Suprapubic skin (tissue), 4 donors: ENCODE measurements around the gene MUC2.

Experiments
- POLR2A ChIP-seq, 2 donors: fragments of 450-650 bp; IDR thresholded peaks; one replicate each; pipeline ENCODE4 v1.6.1; 2017; ENCODE audit warnings: antibody characterized with exemption in 2 of 2, mild to moderate bottlenecking in 2 of 2, moderate library complexity in 2 of 2
- POLR2AphosphoS5 ChIP-seq, 3 donors: sonication (generic); formaldehyde crosslinking; IDR thresholded peaks; one replicate each; pipeline ENCODE4 v1.6.1; 2017; ENCODE audit warnings: antibody characterized with exemption in 3 of 3

- TF ChIP-seq POLR2AphosphoS5 (IDR thresholded peaks at IDR 0.05) (no peak), POLR2A (IDR thresholded peaks at IDR 0.05) (no peak)
These were observed 46.5 kb upstream of the MUC2 start for GRCh38 chr11:1028291-1028540.
